GM23338 (cell line): Measurements from ENCODE around the gene PIGU. TPM values are rescaled to one million over a fixed set of nuclear protein-coding genes. Genes with fewer than 3 reads are reported as not detected.

Experiments
- CTCF ChIP-seq, 2 experiments: fragments of 200-600 bp in 1 of 2; sonication (generic) in 1 of 2; conservative IDR thresholded peaks; 2 replicates each; pipeline versions ENCODE4 v1.5.1 to v1.6.1; 2016 to 2017; ENCODE audit warnings: antibody characterized with exemption in 2 of 2, low read depth in 2 of 2, mild to moderate bottlenecking in 2 of 2, moderate library complexity in 1 of 2
- EZH2 ChIP-seq: fragments of 200-600 bp; sonication (generic); IDR thresholded peaks from one replicate; pipeline ENCODE4 v1.8.0; 2017; ENCODE audit warnings: antibody characterized with exemption, mild to moderate bottlenecking, low read depth; ENCODE audit not compliant: unreplicated experiment
- JUNB ChIP-seq: IDR thresholded peaks from one replicate; pipeline ENCODE4 v1.6.1; 2016; ENCODE audit warnings: antibody characterized with exemption; ENCODE audit not compliant: unreplicated experiment
- REST ChIP-seq: IDR thresholded peaks from one replicate; pipeline ENCODE4 v1.6.1; 2018; ENCODE audit warnings: antibody characterized with exemption; ENCODE audit not compliant: unreplicated experiment
- STAT1 ChIP-seq: IDR thresholded peaks from one replicate; pipeline ENCODE4 v1.6.1; 2016; ENCODE audit warnings: antibody characterized with exemption; ENCODE audit not compliant: unreplicated experiment
- ZNF114 ChIP-seq: fragments of 250-450 bp; sonication (Bioruptor Pico); IDR thresholded peaks from 2 replicates; pipeline ENCODE4 v1.5.0; 2020; ENCODE audit warnings: mild to moderate bottlenecking, moderate library complexity
- ZNF331 ChIP-seq: fragments of 250-450 bp; sonication (Bioruptor Pico); IDR thresholded peaks from 2 replicates; pipeline ENCODE4 v1.5.0; 2020; ENCODE audit warnings: low read depth, mild to moderate bottlenecking, moderate library complexity
- ZNF462 ChIP-seq: fragments of 250-450 bp; sonication (Bioruptor Pico); IDR thresholded peaks from 2 replicates; pipeline ENCODE4 v1.5.0; 2020; ENCODE audit warnings: mild to moderate bottlenecking, moderate library complexity
- polyA plus RNA-seq: library from polyadenylated mRNA; unstranded; fragments of >200 nt; fragmentation: Nextera tagmentation; extraction: Ambion mirVana; gene quantifications from 2 replicates; pipeline ENCODE4 v1.2.1, GENCODE V29; 2016
- total RNA-seq: library from RNA; depleted of rRNA; stranded (reverse); fragments of >200 nt; shearing (Covaris generic); gene quantifications from 2 replicates; pipeline ENCODE4 v1.2.3, GENCODE V29; 2014

The PIGU gene
- total and polyA plus RNA-seq, 2 experiments from 2014 or later, result 24.3 to 28.9 TPM

GRCh38 chr20:34566978-34567891 lies 109.7 kb downstream of the PIGU start (continued):
- TF ChIP-seq ZNF462 (CRISPR knock-in tag), result no peak
- no peak for TF ChIP-seq CTCF (conservative IDR thresholded peaks at IDR 0.05; ENCODE audit: low read depth in 2 of 2)
- no peak for TF ChIP-seq ZNF331
- TF ChIP-seq STAT1, result no peak
- TF ChIP-seq JUNB, result no peak
- TF ChIP-seq REST, result no peak
- TF ChIP-seq EZH2, result no peak
- TF ChIP-seq ZNF114 (CRISPR knock-in tag), result no peak
